ENCODE measurements around the gene LIPJ.

GRCh38 chr10:88594482-88594881 lies 7.9 kb downstream of the LIPJ start:
- TF ChIP-seq CTCF (IDR thresholded peaks at IDR 0.05) = no peak
- TF ChIP-seq POLR2A (IDR thresholded peaks at IDR 0.05) = no peak

All from thyroid gland (tissue), 4 donors.